Peyer's patch (tissue), 4 donors: ENCODE results near the gene IRF3.

ENCODE experiments used
- CTCF ChIP-seq, 6 experiments: fragments of 450-650 bp in 4 of 6; fragments of 200-600 bp in 2 of 6; sonication (generic) in 1 of 6; IDR thresholded peaks; one replicate each; pipeline ENCODE4 v1.5.1; 2017 to 2019; ENCODE audit warnings: antibody characterized with exemption in 6 of 6, mild to moderate bottlenecking in 3 of 6, moderate library complexity in 1 of 6
- POLR2A ChIP-seq, 2 donors: fragments of 450-650 bp; IDR thresholded peaks; one replicate each; pipeline ENCODE4 v1.5.1; 2017; ENCODE audit warnings: antibody characterized with exemption in 2 of 2, mild to moderate bottlenecking in 2 of 2, moderate library complexity in 2 of 2

GRCh38 chr19:49615861-49616260, 49.8 kb downstream of the IRF3 start:
- TF ChIP-seq CTCF (IDR thresholded peaks at IDR 0.05) (no peak), POLR2A (IDR thresholded peaks at IDR 0.05) (no peak)
